ENCODE measurements around the gene C5orf47.

Gene C5orf47

GRCh38 chr5:173988554-173989431, at the start of gene C5orf47:
Gene C5orf47, plus strand, starts transcription at chr5:173989170. Its CDS starts 94 bp downstream, at chr5:173989264.
- no peak for DNase-seq

GRCh38 chr5:173940269-173940668, 48.7 kb upstream of the C5orf47 start:
- DNase-seq: no peak

GRCh38 chr5:173941102-173941501, 47.9 kb upstream of the C5orf47 start:
- no peak for DNase-seq

- DNase-seq: no peak
Observed at GRCh38 chr5:173941758-173942401, 47.1 kb upstream of the C5orf47 start.

GRCh38 chr5:173944511-173944910, 44.5 kb upstream of the C5orf47 start:
- DNase-seq: no peak

- no peak for DNase-seq
Observed at GRCh38 chr5:173945160-173945559, 43.8 kb upstream of the C5orf47 start.

- no peak for DNase-seq
Observed at GRCh38 chr5:173946323-173946722, 42.6 kb upstream of the C5orf47 start.

GRCh38 chr5:173950829-173951228, 38.1 kb upstream of the C5orf47 start:
- no peak for DNase-seq

GRCh38 chr5:173953528-173954090, 35.4 kb upstream of the C5orf47 start:
- DNase-seq: no peak

- no peak for DNase-seq
Observed at GRCh38 chr5:173954671-173955521, 34.1 kb upstream of the C5orf47 start.

- DNase-seq: no peak
Observed at GRCh38 chr5:173960986-173961385, 28.0 kb upstream of the C5orf47 start.

GRCh38 chr5:173961418-173961817, 27.6 kb upstream of the C5orf47 start:
- DNase-seq: no peak

- DNase-seq: no peak
Observed at GRCh38 chr5:173962436-173962972, 26.5 kb upstream of the C5orf47 start.

- no peak for DNase-seq
Observed at GRCh38 chr5:173963182-173963838, 25.7 kb upstream of the C5orf47 start.

- no peak for DNase-seq
Observed at GRCh38 chr5:173963867-173964441, 25.0 kb upstream of the C5orf47 start.

GRCh38 chr5:173964506-173964905, 24.5 kb upstream of the C5orf47 start:
- no peak for DNase-seq

- DNase-seq: no peak
Observed at GRCh38 chr5:173967241-173967640, 21.7 kb upstream of the C5orf47 start.

GRCh38 chr5:173968154-173968797, 20.7 kb upstream of the C5orf47 start:
- DNase-seq: no peak

GRCh38 chr5:173969167-173970049, 19.6 kb upstream of the C5orf47 start:
- DNase-seq: no peak
